Measurements from ENCODE around the gene AGER.

DNA sequence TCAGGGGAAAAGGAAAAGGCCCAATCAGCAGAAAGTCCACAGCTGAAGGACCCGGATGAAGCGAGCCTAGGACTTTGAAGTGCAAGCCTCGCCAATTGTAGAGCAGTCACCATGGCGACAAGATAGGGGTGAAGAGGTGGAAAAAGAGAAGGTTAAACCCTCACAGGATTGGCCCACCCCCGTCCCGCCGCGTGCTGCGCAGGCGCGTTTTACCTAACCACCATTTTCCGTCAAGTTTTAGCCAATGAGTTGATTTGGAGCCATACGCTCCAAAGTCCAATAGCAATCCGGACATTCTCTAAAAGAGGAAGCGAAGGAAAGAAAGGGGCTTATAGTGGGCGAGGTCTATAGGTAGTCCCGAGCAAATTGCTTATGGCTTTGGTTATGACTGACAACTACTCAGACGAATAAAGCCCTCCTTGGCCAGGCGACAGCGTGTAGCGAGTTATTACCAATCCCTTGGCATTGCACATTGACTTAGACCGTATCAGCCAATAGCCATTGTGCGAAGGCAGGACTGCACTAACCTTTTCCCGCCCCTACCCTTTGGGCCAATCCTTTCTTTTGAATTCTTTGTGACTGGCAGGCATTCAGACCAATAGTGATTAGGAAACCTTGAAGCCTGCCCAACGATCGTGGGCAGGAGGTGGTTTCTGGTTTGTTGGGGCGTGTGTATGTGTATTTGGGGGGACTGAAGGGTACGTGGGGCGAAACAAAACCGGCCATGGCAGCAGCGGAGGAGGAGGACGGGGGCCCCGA is 6.1 kb downstream of the AGER start, which contains the start of gene RNF5:
- peak; percentile 77 for TF ChIP-seq POLR2A (conservative IDR thresholded peaks at IDR 0.05)
- TF ChIP-seq TSHZ1 (CRISPR knock-in tag; IDR thresholded peaks at IDR 0.05): no peak
- no peak for TF ChIP-seq PHB2 (IDR thresholded peaks at IDR 0.05; ENCODE audit: low read depth)
- TF ChIP-seq, protein P1, sequence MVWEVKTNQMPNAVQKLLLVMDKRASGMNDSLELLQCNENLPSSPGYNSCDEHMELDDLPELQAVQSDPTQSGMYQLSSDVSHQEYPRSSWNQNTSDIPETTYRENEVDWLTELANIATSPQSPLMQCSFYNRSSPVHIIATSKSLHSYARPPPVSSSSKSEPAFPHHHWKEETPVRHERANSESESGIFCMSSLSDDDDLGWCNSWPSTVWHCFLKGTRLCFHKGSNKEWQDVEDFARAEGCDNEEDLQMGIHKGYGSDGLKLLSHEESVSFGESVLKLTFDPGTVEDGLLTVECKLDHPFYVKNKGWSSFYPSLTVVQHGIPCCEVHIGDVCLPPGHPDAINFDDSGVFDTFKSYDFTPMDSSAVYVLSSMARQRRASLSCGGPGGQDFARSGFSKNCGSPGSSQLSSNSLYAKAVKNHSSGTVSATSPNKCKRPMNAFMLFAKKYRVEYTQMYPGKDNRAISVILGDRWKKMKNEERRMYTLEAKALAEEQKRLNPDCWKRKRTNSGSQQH (CRISPR knock-in tag; IDR thresholded peaks at IDR 0.05): no peak
- no peak for TF ChIP-seq POLR2AphosphoS2 (IDR thresholded peaks at IDR 0.05; ENCODE audit: low read length)
- TF ChIP-seq MCM7 (IDR thresholded peaks at IDR 0.05): no peak
- TF ChIP-seq, protein P2, sequence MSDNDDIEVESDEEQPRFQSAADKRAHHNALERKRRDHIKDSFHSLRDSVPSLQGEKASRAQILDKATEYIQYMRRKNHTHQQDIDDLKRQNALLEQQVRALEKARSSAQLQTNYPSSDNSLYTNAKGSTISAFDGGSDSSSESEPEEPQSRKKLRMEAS (CRISPR knock-in tag; IDR thresholded peaks at IDR 0.05): peak; percentile 89
- no peak for TF ChIP-seq PHF21A (IDR thresholded peaks at IDR 0.05; ENCODE audit: borderline replicate concordance, low read depth)
